ENCODE results near the gene ZNF521. TPM values are rescaled to one million over a fixed set of nuclear protein-coding genes. Genes with fewer than 3 reads are reported as not detected.

ZNF521 gene
- total and polyA plus RNA-seq, 8 donors, result 0.80 to 290 (median 11.1) TPM

DNA sequence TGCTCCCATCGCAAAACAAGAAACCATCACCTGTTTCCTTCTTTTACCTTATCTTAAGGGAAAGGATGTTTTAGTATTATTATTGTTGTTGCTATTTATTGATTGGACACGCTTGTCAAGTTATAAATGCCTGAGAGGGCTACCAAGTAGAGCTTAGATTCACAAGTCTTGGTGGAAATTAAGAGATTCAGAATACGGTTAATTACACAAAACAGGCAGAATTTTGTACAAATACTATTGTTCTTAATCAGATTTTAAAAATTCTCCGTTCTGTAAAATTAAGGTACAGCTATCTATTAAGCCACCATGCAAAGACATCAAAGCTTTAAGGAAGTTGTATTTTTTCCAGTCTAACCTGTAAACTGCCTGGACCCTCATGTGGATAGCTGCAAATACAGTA lies 1.1 kb upstream of the ZNF521 start:
- intact Hi-C loops (cut with DNase I; ENCODE audit: low total_unique reads), result no loop called here
- TF ChIP-seq EP300 (IDR thresholded peaks at IDR 0.05) (no peak), CTCF (IDR thresholded peaks at IDR 0.05) (no peak), POLR2AphosphoS5 (IDR thresholded peaks at IDR 0.05) (no peak)
- H3K9me3 ChIP-seq, result peaks cover 0 to 7% (median 0%) of the 10 kb centered on the region in 4 donors
- H3K4me1 ChIP-seq, result peaks cover 18 to 40% (median 23%) of the 10 kb centered on the region in 4 donors
- peaks cover 0 to 58% (median 31%) of the 10 kb centered on the region in 3 donors for H3K27me3 ChIP-seq
- no peaks in the 10 kb centered on the region for H3K36me3 ChIP-seq
- H3K27ac ChIP-seq, result no peak overlapping the region
- WGBS, 5 donors, result 48 to 56% (median 51%) methylated on average over 4 of the region's 4 CpGs
- DNase-seq, result no peak
- H3K4me3 ChIP-seq, result peak overlapping the region in 1 of 4 donors; percentile 82

DNA sequence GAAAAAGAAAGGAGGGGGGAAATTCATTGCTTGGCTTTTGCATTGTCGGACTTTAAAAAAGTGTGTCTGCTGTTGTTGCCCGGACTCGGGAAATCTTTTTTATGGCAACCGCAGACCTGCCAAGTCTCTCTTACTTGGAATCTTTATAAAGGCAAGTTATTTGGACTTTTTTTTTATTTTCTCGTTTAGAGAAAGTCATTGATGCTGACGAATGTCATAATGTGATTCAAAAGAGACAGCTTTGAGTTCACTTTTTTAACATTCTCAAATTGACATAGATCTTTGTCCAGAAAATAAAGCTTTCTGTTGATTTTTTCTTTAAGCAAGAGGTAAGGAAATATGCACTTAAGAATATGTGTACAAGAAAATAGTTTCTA lies 651 bp upstream of the ZNF521 start:
- peaks cover 0 to 62% (median 31%) of the 10 kb centered on the region in 3 donors for H3K27me3 ChIP-seq
- H3K4me1 ChIP-seq, result peaks cover 18 to 40% (median 23%) of the 10 kb centered on the region in 4 donors
- intact Hi-C loops (cut with DNase I; ENCODE audit: low total_unique reads), result no loop called here
- H3K27ac ChIP-seq, result peak overlapping the region in 2 of 5 donors; percentile 50 to 54
- H3K4me3 ChIP-seq, result peak overlapping the region; percentile 26 to 82 (median 64)
- 1 to 3% (median 2%) methylated on average over 6 of the region's 6 CpGs for WGBS, 5 donors
- no peaks in the 10 kb centered on the region for H3K36me3 ChIP-seq
- TF ChIP-seq POLR2AphosphoS5 (IDR thresholded peaks at IDR 0.05) (no peak), CTCF (IDR thresholded peaks at IDR 0.05) (no peak), EP300 (IDR thresholded peaks at IDR 0.05) (no peak), POLR2A (IDR thresholded peaks at IDR 0.05) (no peak)
- peaks cover 0 to 7% (median 0%) of the 10 kb centered on the region in 4 donors for H3K9me3 ChIP-seq
- DNase-seq, result no peak

DNA sequence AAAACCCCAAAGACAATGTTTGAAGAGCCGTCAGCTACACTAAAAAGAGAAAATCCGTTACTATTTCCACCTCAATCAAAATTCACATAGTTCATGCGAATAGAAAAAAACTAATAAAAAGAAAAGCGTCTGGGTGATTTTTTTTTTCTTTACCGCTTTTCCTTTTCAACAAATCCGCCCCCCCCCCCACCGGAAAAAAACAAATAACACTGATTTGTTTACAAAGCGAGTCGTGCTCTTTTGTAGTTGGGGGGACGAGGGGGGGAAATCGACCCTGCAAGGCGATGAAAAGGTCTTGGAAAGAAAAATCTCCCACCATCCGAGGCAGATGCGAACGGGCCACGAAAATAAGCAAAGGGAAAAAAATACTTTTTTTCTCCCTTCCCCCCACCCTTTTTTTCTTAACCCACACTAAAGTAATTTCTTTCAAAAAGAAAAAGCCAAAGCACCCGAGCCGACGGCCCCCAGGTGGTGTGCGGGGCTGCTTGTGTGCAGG lies 638 bp downstream of the ZNF521 start:
- Histone ChIP-seq H3K27me3 (peaks cover 0 to 75% (median 31%) of the 10 kb centered on the region in 3 donors), H3K4me3 (peak overlapping the region; percentile 58 to 82 (median 66)), H3K4me1 (peaks cover 18 to 40% (median 23%) of the 10 kb centered on the region in 4 donors), H3K36me3 (no peaks in the 10 kb centered on the region), H3K27ac (peak overlapping the region; percentile 71 to 91 (median 90)), H3K9me3 (peaks cover 0 to 7% (median 0%) of the 10 kb centered on the region in 4 donors)
- WGBS, 5 donors, result 0 to 2% (median 1%) methylated on average over 19 to 20 of the region's 20 CpGs
- TF ChIP-seq POLR2AphosphoS5 (IDR thresholded peaks at IDR 0.05) (no peak), EP300 (IDR thresholded peaks at IDR 0.05) (no peak), POLR2A (IDR thresholded peaks at IDR 0.05) (no peak), CTCF (IDR thresholded peaks at IDR 0.05) (no peak)
- DNase-seq, result no peak
- intact Hi-C loops (cut with DNase I; ENCODE audit: low total_unique reads), result no loop called here

- Histone ChIP-seq H3K36me3 (no peaks in the 10 kb centered on the region), H3K4me3 (peak overlapping the region; percentile 58 to 82 (median 66)), H3K9me3 (peaks cover 0 to 7% (median 0%) of the 10 kb centered on the region in 4 donors), H3K4me1 (peaks cover 18 to 40% (median 23%) of the 10 kb centered on the region in 4 donors), H3K27me3 (peaks cover 0 to 76% (median 31%) of the 10 kb centered on the region in 3 donors), H3K27ac (peak overlapping the region; percentile 81 to 90 (median 89))
- no peak for TF ChIP-seq CTCF (IDR thresholded peaks at IDR 0.05)
- peak in 1 of 3 donors; percentile 17 for TF ChIP-seq POLR2AphosphoS5 (IDR thresholded peaks at IDR 0.05)
- TF ChIP-seq POLR2A (IDR thresholded peaks at IDR 0.05), result no peak
- no peak for TF ChIP-seq EP300 (IDR thresholded peaks at IDR 0.05)
- intact Hi-C loops (cut with DNase I; ENCODE audit: low total_unique reads), result no loop called here
- DNase-seq, result peak in 1 of 2 donors; percentile 81
- 1 to 5% (median 2%) methylated on average over 76 of the region's 76 CpGs for WGBS, 5 donors
Observed at GRCh38 chr18:25350489-25351251, 1.3 kb downstream of the ZNF521 start.
